Measurements from ENCODE around the gene CRTAC1.
A peak's percentile ranks its signal among the peaks of the same experiment; 100 is the strongest.

Gene CRTAC1

DNA sequence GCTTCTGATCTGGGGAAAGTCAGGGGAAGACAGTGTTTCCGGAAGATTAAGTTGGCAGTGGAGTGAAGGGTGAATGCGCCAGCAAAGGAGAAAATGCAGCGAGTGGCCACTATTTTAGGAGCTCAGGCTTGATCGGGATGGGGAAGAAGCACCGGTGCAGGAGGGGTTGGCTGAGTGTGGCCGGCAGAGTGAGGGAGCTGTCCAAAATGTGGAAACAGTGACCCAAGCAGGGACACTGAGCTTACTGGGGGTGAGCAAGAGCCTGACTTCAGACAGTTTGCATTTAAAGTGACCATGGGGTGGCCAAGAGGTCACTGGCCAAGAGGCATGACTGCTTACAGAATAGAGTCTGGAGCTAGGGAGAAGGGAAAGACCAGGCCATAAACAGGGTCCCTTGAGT lies 101.5 kb downstream of the CRTAC1 start:
- no peak for ATAC-seq
- H3K4me1 Mint-ChIP-seq, result no peaks in the 10 kb centered on the region
- H3K4me3 Mint-ChIP-seq, result no peak overlapping the region
- no peak overlapping the region for H3K27ac Mint-ChIP-seq
- H3K9me3 Mint-ChIP-seq, result no peaks in the 10 kb centered on the region
- DNase-seq, result no peak
- no peaks in the 10 kb centered on the region for H3K36me3 Mint-ChIP-seq (ENCODE audit: low read depth)
- H3K27me3 Mint-ChIP-seq, result peaks cover 25% of the 10 kb centered on the region

- H3K36me3 Mint-ChIP-seq (ENCODE audit: low read depth), result no peaks in the 10 kb centered on the region
- H3K27ac Mint-ChIP-seq, result no peak overlapping the region
- H3K27me3 Mint-ChIP-seq, result peaks cover 25% of the 10 kb centered on the region
- DNase-seq (no peak), ATAC-seq (no peak)
- no peaks in the 10 kb centered on the region for H3K4me1 Mint-ChIP-seq
- H3K4me3 Mint-ChIP-seq, result no peak overlapping the region
- H3K9me3 Mint-ChIP-seq, result no peaks in the 10 kb centered on the region
Observed at GRCh38 chr10:97927622-97928021, 102.8 kb downstream of the CRTAC1 start.

DNA sequence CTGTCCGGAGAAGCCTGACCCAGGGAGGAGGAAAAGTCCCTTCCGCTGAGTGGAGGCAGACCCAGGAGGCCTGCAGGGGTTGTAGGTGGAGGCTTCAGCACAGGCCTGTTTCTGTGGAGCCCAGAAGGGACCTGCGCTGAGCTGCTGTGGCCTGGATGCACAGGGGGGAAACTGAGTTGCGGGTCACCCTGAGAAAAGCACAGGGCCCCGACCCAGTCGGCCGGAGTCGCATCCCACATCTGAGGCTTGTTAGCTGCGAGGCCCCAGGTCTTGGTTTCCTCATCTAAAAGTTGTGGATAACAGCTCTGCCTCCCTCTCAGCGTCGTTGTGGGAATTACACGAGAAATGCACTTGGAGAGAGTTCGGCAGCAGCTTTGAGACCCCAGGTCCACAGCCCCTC lies 104.4 kb downstream of the CRTAC1 start:
- H3K4me1 Mint-ChIP-seq, result no peaks in the 10 kb centered on the region

GRCh38 chr10:97925308-97925938 lies 105.0 kb downstream of the CRTAC1 start:
- Mint-ChIP-seq H3K27me3 (peaks cover 25% of the 10 kb centered on the region), H3K4me1 (no peaks in the 10 kb centered on the region), H3K9me3 (no peaks in the 10 kb centered on the region), H3K27ac (no peak overlapping the region), H3K4me3 (no peak overlapping the region), H3K36me3 (ENCODE audit: low read depth) (no peaks in the 10 kb centered on the region)
- DNase-seq (no peak), ATAC-seq (no peak)

More for the DNA sequence above, 104.4 kb downstream of the CRTAC1 start:
- Mint-ChIP-seq H3K4me3 (no peak overlapping the region), H3K9me3 (no peaks in the 10 kb centered on the region), H3K27ac (no peak overlapping the region), H3K36me3 (ENCODE audit: low read depth) (no peaks in the 10 kb centered on the region), H3K27me3 (peaks cover 25% of the 10 kb centered on the region)
- DNase-seq (no peak), ATAC-seq (no peak)

DNA sequence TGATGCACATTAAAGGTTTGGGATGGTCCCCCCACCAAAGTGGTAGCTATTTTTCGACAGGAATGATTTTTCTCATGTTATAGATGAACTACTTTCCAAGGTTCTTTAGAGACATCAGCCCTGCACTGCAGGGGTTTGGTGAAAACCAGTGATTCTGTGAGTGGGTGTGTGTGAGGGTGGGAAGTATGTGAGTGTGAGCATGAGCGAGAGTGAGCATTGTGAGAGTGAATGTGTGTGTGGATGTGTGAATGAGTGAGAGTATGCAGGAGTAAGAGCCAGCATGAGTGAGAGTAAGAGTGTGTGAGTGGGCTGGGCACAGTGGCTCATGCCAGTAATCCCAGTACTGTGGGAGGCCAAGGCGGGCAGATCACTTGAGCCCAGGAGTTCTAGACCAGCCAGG lies 105.7 kb downstream of the CRTAC1 start:
- Mint-ChIP-seq H3K4me3 (no peak overlapping the region), H3K9me3 (no peaks in the 10 kb centered on the region), H3K4me1 (no peaks in the 10 kb centered on the region), H3K36me3 (ENCODE audit: low read depth) (no peaks in the 10 kb centered on the region), H3K27me3 (peaks cover 25% of the 10 kb centered on the region), H3K27ac (no peak overlapping the region)
- ATAC-seq (no peak), DNase-seq (no peak)

GRCh38 chr10:97923476-97923875 lies 106.9 kb downstream of the CRTAC1 start:
- H3K4me3 Mint-ChIP-seq, result no peak overlapping the region
- no peak for ATAC-seq

GRCh38 chr10:97923057-97923456 lies 107.4 kb downstream of the CRTAC1 start:
- Mint-ChIP-seq H3K27me3 (peaks cover 20% of the 10 kb centered on the region), H3K27ac (no peak overlapping the region), H3K9me3 (no peaks in the 10 kb centered on the region), H3K4me3 (no peak overlapping the region), H3K4me1 (no peaks in the 10 kb centered on the region), H3K36me3 (ENCODE audit: low read depth) (no peaks in the 10 kb centered on the region)
- DNase-seq (no peak), ATAC-seq (no peak)

More at GRCh38 chr10:97923476-97923875, 106.9 kb downstream of the CRTAC1 start:
- H3K9me3 Mint-ChIP-seq, result no peaks in the 10 kb centered on the region
- no peak for DNase-seq
- no peaks in the 10 kb centered on the region for H3K36me3 Mint-ChIP-seq (ENCODE audit: low read depth)
- peaks cover 22% of the 10 kb centered on the region for H3K27me3 Mint-ChIP-seq
- no peak overlapping the region for H3K27ac Mint-ChIP-seq
- no peaks in the 10 kb centered on the region for H3K4me1 Mint-ChIP-seq

DNA sequence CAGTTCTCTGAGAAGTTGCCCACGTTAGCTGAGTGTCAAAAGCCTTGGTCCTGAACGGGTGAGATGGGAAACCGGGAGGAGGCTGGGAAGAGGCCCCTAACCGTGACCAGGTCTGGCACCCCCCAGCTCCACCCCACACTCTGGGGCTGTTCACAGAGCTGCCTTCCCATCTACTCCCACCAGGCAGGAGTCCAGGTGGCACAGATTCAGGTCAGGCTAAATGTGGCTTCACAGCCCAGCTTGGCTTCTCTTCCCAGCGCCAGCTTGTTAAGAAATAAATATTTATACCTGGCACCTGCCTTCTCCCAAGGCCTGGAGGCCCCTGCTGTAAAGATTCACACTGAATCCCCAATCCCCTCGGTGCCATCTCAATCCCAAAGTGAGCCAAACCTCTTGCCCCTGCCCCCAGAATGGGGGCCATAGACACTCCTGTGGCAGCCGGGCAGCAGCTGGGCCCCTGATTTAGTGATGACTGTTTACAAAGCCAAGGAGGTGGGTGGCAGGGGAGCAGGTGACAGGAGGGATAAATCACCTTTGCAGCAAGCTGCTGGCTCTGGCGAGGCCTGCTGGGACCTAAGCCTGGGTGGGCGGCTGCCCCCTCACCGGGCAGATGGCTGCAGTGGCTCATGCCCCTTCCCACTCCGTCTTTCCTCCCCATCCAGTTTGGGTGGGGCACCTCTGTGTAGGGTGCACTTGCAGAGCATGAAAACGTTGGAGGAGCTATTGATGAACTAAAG lies 108.2 kb downstream of the CRTAC1 start:
- peaks cover 15% of the 10 kb centered on the region for H3K27me3 Mint-ChIP-seq
- H3K36me3 Mint-ChIP-seq (ENCODE audit: low read depth), result no peaks in the 10 kb centered on the region
- no peak for ATAC-seq
- H3K4me1 Mint-ChIP-seq, result no peaks in the 10 kb centered on the region
- no peak for DNase-seq
- no peaks in the 10 kb centered on the region for H3K9me3 Mint-ChIP-seq
- H3K4me3 Mint-ChIP-seq, result no peak overlapping the region
- no peak overlapping the region for H3K27ac Mint-ChIP-seq

DNA sequence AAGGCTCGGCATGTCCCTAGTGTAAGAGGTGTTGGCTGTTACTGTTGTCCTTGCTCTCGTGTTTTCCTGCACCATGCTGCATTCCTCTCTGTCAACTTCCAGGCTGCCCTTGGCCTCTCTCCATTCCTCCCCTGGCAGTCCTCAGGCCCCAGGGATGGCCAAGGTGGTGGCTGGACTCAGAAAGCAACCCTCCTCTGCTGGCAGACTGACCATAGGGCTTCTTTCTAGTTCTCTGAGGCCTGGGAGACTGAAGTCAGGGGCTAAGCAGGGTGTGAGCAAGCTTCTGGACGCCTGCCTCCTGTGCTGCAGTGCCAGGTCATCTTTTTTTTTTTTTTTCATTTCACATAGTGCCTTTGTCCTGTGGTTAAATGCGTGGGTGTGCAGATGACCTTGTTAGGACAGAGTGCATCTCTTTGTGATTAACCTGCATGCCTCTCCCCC lies 108.8 kb downstream of the CRTAC1 start:
- H3K4me1 Mint-ChIP-seq, result no peaks in the 10 kb centered on the region
- peaks cover 11% of the 10 kb centered on the region for H3K27me3 Mint-ChIP-seq
- no peak overlapping the region for H3K4me3 Mint-ChIP-seq
- DNase-seq (no peak), ATAC-seq (no peak)
- no peaks in the 10 kb centered on the region for H3K9me3 Mint-ChIP-seq
- H3K36me3 Mint-ChIP-seq (ENCODE audit: low read depth), result no peaks in the 10 kb centered on the region
- H3K27ac Mint-ChIP-seq, result no peak overlapping the region

DNA sequence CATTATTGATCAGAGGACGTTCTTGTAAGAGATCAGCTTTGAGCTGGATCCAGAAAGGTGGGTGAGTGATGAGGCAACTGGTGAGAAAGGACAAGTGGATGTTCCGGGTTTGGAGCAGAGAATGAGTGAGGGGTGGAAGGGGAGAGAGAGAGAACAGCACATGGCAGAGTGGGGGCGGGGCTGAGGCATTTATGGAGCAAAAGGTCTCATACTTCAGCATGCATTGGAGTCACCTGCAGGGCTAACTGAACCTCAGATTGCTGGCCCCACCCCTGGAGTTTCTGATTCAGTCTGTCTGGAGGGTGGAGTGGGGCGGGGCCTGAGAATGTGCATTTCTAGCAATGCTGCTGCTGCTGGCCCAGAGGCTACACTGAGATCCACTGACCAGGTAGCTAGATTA lies 109.6 kb downstream of the CRTAC1 start:
- Mint-ChIP-seq H3K4me1 (no peaks in the 10 kb centered on the region), H3K4me3 (no peak overlapping the region), H3K9me3 (no peaks in the 10 kb centered on the region), H3K27ac (no peak overlapping the region), H3K27me3 (peaks cover 12% of the 10 kb centered on the region), H3K36me3 (ENCODE audit: low read depth) (no peaks in the 10 kb centered on the region)
- ATAC-seq, result no peak
- DNase-seq, result no peak

- DNase-seq (no peak), ATAC-seq (no peak)
- Mint-ChIP-seq H3K36me3 (ENCODE audit: low read depth) (no peaks in the 10 kb centered on the region), H3K4me3 (no peak overlapping the region), H3K27me3 (peaks cover 2% of the 10 kb centered on the region), H3K9me3 (no peaks in the 10 kb centered on the region), H3K4me1 (no peaks in the 10 kb centered on the region), H3K27ac (no peak overlapping the region)
Observed at GRCh38 chr10:97919012-97919411, 111.4 kb downstream of the CRTAC1 start.

DNA sequence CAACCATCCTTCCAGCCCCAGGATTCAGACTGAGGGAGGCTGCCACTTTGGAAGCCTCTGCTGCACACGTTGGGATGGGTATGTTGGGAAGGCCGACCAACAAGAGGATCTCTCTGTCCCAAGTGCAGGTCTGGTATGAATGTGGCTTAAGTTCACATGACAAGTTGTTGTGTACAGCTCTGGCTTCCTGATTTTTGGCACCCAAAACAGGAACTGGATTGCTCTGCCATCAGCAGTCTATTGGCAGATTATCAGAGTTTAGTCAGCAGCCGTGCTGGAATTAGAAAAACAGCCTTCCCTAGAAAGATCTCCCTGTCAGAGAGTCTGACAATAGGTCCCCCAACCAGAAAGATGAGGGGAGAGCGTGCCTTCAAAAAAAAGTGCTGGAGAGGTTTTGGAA lies 113.8 kb downstream of the CRTAC1 start:
- Mint-ChIP-seq H3K4me1 (no peaks in the 10 kb centered on the region), H3K36me3 (ENCODE audit: low read depth) (no peaks in the 10 kb centered on the region), H3K4me3 (no peak overlapping the region), H3K9me3 (no peaks in the 10 kb centered on the region), H3K27ac (no peak overlapping the region), H3K27me3 (peaks cover 2% of the 10 kb centered on the region)
- no peak for DNase-seq
- ATAC-seq, result no peak

DNA sequence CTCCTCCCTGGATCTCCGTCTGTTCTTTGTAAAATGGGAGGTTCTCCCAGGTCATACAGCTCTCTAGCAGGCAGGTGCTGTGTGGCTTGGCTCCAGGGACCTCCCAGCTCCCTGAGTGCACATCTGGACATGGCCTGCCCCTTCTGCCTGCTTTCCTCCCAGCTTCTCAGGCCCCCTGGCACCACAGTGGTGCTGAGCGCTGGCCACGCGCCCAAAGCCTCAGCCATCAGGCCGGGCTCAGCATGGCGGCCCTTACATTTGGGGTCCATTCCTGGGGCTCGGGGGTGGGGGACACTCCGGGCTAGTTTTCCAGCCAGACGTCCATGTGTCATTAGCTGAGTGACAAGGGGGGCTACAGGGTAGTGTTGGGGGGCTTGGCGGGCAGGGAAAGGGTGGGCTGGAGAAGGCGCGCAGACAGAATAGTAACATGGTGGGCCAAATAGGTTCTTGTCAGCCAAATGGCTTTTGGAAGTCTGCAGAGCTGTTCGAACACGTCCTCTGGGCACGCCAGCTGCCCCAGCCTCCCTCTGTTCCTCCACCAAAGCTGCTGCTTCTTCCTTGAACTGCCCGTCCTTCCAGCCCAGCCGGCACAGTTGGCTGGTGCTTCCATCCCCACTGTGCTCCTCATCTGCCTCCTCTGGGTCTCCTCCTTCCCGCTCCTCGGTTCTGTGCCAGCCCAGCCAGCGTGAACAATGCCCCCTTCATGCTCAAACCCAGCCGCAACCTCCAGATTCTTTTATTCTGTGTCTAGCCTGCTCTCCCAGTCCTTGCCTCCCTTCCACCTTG lies 114.9 kb downstream of the CRTAC1 start:
- no peaks in the 10 kb centered on the region for H3K36me3 Mint-ChIP-seq (ENCODE audit: low read depth)
- H3K27me3 Mint-ChIP-seq, result peaks cover 2% of the 10 kb centered on the region
- H3K4me3 Mint-ChIP-seq, result no peak overlapping the region
- DNase-seq, result no peak
- no peak overlapping the region for H3K27ac Mint-ChIP-seq
- no peaks in the 10 kb centered on the region for H3K4me1 Mint-ChIP-seq
- ATAC-seq, result no peak
- no peaks in the 10 kb centered on the region for H3K9me3 Mint-ChIP-seq

DNA sequence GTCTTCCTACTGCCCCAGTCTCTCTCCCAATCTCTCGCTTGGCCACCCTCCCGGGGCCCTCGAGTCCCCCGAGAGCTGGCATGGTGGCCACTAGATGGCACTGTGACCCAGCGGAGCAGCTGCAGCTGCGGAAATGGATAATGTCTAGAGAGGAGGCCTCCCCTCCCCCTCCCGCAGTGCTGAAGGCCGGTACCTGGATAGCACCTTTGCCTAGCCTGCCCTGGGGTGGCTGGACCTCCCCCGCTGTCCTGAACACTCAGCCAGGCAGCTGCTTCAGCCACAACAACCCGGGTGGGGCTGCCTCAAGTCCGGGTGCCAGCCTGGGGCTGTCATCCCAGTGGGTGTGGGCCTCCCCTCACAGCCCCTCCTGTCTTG lies 115.6 kb downstream of the CRTAC1 start:
- Mint-ChIP-seq H3K27ac (no peak overlapping the region), H3K36me3 (ENCODE audit: low read depth) (no peaks in the 10 kb centered on the region), H3K4me3 (no peak overlapping the region), H3K9me3 (no peaks in the 10 kb centered on the region), H3K4me1 (no peaks in the 10 kb centered on the region), H3K27me3 (peaks cover 2% of the 10 kb centered on the region)
- ATAC-seq (peak; percentile 78), DNase-seq (peak; percentile 86)
